DMS79 (cell line): Measurements from ENCODE around the gene PSAPL1.

Experiments used
- DNase-seq: peaks from one replicate; lab custom pipeline; 2025; lab: John Stamatoyannopoulos, UW

PSAPL1 gene

GRCh38 chr4:7381890-7382633, 52.7 kb downstream of the PSAPL1 start:
- DNase-seq: no peak

- DNase-seq: no peak
Measured at GRCh38 chr4:7381221-7381889, 53.4 kb downstream of the PSAPL1 start.
